Activated CD8-positive, alpha-beta memory T cell treated with anti-CD3 and anti-CD28 coated beads for 48 hours (primary cell): ENCODE measurements around the gene RAMACL.
"Not testable (repeated sequence)": the region's sequence is repeated elsewhere in the genome, so short reads cannot be mapped to it uniquely, and the experiment has no call there.

ENCODE experiments used
- DNase-seq, 3 experiments: peaks; one replicate each; pipeline ENCODE4 v3.0.0-alpha.2; 2020; ENCODE audit warnings: low read depth in 2 of 3, low spot score in 2 of 3

Gene RAMACL

DNA sequence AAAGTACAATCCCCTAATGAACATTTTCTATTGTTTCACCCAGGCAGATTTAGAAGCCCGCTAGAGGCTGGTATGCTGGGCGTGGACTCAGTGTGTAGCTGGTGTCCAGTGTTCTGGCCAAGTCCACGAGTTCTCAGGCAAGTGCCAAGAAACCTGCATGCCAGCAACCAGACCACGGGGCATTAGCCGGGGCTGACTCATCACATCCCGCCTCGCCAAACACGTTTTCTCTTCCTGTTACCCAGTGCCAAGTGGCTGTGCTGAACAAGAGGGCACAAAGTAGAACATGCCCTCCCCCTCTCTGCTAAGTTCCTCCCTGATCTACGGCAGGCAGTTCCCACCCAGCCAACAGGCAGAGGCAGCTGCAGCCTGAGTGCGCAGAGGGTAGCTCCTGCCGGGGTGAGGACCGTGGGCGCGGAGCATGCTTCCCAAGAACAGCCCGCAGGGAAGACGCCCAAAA, 29.6 kb downstream of the RAMACL start:
- DNase-seq, result no peak

DNA sequence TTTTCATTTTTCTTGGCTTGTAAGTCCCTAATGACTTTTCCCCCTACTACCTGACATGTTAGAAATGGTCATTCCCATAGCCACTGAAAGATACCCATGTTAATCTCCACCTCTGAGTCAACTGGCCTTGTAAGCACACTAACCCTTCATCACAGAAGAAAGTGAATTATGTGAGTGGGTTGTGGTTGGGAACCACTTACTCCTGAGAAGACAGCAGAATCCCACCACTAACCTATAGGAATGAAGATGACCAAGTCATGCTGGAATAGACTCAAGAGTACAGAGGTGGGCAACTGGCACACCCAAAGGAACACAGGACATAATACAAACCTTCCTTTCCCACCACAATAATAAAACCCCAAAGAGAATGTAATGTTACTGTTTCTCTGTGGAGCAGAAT, 30.1 kb downstream of the RAMACL start:
- no peak for DNase-seq

GRCh38 chr6:166555086-166555485, 31.4 kb downstream of the RAMACL start:
- no peak for DNase-seq

- no peak for DNase-seq
Observed at GRCh38 chr6:166554316-166554715, 32.2 kb downstream of the RAMACL start.

DNA sequence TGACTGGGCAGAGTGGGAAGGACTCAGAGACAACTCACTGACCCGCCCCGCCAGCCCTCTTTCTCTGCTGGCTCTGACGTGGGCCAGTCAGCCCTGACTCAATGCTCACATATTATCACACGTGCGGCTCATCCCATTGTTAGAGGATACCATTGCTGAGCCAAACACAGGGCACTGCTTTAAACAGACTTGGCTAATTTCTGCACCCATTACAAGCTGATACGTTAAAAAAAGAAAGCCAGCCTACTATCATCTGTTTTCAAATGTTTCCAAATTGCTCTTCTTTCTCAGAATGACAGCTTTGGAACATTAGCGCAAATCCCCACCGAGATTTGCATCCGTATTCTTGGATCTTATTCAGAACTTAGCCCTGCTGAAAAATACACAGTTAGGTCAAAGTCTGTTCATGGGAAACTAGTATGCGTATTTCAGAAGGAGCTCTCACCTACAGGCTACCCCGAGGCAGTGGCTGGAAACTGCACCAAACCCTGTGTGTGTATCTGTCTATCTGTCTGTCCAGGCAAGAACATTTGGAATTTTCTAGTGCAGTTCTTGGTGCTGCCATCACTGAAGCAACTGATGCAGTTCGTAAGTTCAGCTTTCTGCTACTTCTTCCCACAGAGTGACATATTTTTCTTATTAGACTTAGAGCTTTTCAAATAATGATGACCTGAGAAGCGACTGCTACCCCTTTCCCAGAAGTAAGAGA, 32.8 kb downstream of the RAMACL start:
- no peak for DNase-seq

GRCh38 chr6:166552600-166552999, 33.9 kb downstream of the RAMACL start:
- DNase-seq, result no peak

DNA sequence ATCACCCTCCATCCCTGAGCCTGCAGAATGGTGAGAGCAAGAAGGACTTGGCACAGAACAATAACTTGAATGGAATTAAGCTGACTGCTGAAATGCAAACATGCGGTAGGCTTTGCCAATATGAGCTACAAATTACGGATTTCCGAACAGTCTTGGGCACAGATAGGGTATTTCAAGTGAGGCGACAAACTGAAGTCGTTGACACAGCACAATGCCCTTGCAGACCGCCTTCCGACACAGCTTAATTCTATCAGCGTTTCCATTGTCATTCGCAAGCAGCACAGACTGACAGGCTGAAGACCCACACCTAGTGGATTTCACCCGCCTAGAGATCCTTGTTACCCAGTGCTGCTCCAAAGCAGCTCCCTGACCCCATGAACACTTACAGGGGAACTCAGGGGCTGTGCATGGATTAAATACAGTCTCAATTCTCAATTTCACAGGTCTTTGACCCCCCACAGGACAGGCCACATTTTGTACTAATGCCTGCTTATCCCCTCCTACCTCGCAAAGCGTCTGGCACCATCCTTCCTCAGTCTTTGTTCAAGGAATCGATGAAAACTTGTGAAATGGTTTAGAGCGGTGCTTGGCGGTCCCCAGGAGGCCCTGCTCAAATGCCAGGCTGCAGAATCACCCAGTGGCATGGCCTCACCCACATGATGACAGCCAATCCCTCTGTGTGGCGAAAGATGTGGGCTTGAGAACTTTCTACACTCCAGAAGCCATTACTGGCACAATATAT, 34.6 kb downstream of the RAMACL start:
- DNase-seq, result no peak

- DNase-seq, result no peak
Observed at GRCh38 chr6:166546653-166547052, 39.8 kb downstream of the RAMACL start.

DNA sequence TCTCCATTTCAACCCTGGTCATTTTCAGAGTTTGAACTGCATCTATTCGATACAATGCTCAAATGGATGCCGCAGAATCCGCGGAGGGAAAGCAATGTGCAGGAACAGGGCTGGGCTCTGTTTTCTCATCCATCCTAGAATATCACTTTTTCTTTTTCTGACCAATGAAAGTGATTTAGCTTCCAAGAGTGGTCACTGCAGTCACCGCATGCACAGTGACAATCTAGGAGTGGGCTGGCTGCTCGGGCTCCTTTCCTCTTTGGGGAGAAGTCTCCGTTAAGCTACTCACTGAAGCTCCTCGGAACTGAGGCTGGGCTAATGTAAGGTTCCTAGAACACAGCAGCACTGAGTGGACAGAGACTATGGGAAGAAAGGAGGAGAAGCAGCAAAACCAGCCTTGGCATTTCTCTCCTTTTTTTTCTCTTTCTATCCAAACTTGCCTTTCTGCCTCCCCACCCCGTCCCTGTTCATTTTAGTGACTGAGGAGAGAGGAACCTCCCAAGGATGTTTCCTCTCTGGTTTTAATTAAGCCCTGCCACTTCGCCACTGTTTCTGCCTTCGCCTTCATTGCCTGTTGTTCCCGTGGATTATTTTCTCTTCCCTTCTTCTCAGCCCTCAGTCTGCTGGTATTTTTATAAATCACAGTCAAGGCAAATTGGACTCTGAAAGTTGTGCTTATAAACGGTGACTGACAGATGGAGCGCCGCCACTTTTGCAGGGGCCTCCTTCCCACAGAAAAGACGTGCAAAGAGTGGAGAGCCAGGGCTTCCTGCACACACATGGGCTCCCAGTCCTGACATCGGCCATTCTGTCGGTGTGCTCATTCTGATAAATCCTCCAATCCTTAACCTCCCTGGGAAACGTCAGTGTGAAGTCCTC, 41.1 kb downstream of the RAMACL start:
- DNase-seq, result no peak

GRCh38 chr6:166544296-166544605, 42.2 kb downstream of the RAMACL start:
- DNase-seq, result no peak

- no peak for DNase-seq
Observed at GRCh38 chr6:166543603-166544295, 42.7 kb downstream of the RAMACL start.

GRCh38 chr6:166542580-166542912, 43.9 kb downstream of the RAMACL start:
- no peak for DNase-seq

- DNase-seq, result no peak
Observed at GRCh38 chr6:166541876-166542579, 44.5 kb downstream of the RAMACL start.

DNA sequence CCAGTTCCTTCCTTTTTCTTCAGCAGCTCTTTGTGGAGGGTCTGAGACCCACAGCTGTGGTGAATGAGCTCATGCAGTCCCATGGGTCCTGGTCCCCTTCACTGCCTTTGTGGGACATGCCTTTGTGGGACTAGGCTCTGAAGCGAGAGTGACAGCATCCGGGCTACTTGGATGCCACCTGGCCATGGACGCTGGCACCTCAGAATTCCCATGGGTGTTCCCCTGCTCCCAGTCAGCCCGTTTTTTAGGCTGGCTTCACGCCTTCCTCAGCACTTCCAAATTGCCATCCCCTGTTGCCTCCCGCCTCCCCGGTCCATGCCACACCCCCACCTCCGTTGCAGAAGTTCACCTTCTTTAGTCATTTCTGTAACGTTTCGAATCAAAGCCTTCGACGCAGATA, 45.1 kb downstream of the RAMACL start:
- no peak for DNase-seq

DNA sequence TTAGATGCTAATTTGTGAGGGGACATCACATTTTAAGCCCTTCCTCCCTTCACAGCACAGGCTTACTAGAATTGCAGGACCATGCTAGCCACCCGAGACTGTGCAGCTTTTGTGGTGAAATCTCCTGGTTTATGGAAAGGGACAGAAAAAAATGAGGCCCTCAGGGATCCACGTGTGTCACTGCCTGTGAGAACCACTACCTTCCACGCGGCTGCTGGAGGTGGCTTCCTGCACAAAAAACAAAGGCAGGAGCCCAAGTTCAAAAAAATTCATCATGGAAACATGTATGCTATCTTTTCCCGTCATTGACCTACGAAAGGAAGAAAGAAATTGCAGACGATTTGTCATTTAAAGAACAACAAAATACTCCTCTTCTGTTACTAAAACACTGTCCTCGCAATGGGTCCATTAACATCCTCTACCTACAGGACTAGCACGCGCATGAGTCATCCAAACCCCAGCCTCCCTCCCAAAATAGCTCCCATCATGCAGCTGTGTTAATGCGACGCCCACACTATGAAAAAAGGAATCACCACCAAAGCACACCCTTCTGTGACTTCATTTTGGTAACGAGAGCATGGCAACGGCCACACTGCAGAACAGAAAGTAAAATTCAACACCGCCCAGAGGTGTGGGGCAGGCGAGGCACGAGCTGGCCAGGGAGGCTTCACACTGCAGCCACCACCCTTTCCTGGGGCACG, 45.7 kb downstream of the RAMACL start:
- peak in 1 of 3 experiments; percentile 17 for DNase-seq

DNA sequence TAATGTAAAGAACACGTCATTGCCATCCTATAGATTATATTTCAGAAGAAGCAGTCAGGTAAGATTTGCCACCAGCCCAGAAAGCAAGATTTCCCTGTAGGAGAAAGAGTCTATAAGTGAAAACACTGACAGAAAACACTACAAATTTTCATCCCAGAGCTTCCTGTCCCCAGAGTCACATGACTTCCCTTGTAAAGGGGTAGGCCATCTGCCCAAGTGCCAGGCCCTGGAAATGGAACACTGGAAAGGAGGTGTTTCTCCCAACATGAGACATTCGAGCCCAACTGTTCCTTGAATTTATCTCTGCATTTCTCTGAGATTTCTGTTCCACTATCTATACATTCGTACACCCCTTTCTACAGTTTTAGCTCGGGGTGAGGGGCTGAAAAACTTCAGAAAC, 46.9 kb downstream of the RAMACL start:
- DNase-seq, result no peak

DNA sequence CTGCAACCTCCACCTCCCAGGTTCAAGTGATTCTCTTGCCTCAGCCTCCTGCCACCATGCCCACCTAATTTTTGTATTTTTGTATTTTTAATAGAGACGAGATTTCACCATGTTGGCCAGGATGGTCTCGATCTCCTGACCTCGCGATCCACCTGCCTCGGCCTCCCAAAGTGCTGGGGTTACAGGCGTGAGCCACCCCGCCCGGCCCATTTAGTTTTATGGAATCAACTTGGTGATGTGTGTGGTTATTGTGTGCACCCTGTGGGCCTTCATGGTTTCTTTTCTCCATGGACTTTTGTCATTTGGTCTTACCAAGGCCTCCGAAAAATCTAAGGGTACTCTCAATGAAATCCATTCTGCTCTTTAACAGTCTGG, 47.5 kb downstream of the RAMACL start:
- not testable (repeated sequence) for DNase-seq

DNA sequence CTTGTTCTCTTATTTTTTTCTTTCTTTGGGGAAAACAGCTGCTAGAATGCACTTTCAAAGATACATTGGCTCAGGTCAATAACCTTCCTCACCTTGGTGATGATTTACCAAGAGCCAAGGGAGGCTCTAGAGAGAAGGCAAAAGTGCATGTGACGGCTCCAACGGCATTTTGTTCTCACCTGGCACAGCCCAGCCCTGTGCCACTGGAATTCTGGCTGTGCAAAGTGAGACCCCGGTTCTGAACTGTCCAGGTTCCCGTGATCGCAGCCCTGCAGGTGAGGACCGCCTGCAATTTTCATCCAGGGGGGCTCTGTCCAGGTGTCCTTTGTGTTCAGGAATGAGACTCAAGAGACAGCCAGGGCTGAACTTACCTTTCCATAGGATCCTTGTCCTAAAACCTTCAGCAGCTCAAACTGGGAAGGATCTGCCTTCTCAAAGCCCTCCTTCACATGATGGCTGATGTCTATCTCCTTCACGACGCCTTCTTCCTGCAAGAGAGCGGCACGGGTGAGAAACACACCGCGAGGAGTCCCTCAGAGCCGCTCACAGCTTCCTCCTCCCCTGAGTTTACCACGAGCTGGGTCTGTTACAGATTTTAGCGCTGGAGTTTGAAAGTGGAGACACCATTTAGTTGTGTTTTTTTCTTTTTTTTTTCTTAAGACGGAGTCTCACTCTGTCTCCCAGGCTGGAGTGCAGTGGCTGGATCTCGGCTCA, 48.0 kb downstream of the RAMACL start:
- no peak for DNase-seq

- no peak for DNase-seq
Observed at GRCh38 chr6:166534658-166535406, 51.6 kb downstream of the RAMACL start.
